Activated CD8-positive, alpha-beta memory T cell treated with anti-CD3 and anti-CD28 coated beads for 48 hours (primary cell): ENCODE results near the gene CPTP.

Experiments used
- DNase-seq, 3 experiments: peaks; one replicate each; pipeline ENCODE4 v3.0.0-alpha.2; 2020; ENCODE audit warnings: low read depth in 2 of 3, low spot score in 2 of 3

Gene CPTP

DNA sequence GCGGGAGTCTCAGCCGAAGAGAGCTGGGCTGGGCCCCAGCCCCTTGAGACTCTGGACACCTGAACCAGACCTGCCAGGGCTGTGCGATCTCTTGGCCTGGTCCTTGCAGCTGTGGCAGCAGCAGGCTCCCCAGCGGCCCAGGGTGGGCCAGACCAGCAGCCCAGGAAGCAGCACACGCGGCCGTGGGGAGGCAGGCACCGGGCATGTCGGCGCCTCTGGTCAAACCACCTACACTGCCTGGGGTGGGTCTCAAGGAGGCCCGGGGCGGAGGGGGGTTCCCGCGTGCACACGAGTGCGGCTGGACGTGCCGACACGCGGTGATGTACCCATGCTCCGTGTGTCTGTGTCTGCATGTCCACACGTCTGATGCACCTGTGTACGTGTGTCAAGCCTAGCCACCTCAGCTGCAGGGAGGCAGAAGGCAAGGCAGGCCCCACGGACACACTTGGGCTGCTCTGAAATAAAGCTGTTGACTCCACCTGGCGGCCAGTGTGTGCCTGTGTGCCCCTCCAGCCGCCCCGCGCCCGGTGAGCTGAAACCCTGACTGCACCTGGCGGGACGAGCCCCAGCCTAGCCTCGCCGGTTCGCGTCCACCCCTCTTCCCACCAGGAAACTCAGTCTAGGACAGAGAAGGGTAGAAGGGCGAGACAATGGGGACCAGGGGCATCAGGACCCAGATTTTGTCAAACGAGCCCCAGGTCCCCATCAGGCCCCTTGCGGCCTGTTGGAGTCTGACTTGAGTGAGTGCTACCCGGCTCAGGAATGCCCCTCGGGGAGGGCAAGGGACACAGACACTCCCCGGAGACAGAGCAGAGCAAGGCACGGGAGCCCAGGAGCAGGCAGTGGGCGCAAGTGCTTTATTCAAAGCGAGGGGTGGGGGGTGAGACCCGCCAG is 32.8 kb upstream of the CPTP start:
- no peak for DNase-seq

DNA sequence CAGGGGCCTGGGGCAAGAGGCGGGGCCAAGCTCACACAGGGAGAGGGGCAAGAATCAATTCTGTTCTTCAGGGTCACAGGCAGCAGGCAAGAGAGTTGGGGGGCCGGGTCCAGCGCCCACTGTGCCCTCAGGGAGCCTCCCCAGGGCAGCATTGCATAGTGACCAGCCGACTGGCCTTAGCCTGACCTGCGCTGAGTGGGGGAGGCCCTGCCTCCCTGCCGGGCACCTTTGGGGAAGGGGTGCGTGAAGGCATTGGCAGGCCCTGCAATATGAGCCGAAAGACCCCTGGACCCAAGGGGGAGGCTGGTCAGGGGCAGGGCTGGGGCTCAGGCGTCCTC is 32.2 kb upstream of the CPTP start:
- DNase-seq, result no peak

DNA sequence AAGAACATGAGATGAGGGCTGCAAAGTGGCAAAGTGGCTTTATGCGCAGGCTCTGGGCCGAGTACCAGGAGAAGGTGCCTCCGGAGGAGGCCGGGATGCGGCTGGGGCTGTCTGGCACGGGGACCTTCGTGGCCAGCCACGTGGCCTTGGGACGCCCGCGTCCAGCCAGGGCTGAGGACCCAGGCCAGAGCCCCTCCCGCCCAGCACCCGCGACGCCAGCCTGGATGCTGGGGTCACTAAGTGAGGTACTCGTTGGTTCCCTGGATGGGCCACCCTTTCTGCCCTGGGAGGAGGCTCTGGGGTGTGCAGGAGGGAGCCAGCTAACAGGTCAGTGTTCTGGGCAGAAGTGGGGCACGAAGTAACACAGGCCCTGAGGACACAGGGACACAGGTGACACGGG is 31.8 kb upstream of the CPTP start:
- DNase-seq, result no peak

DNA sequence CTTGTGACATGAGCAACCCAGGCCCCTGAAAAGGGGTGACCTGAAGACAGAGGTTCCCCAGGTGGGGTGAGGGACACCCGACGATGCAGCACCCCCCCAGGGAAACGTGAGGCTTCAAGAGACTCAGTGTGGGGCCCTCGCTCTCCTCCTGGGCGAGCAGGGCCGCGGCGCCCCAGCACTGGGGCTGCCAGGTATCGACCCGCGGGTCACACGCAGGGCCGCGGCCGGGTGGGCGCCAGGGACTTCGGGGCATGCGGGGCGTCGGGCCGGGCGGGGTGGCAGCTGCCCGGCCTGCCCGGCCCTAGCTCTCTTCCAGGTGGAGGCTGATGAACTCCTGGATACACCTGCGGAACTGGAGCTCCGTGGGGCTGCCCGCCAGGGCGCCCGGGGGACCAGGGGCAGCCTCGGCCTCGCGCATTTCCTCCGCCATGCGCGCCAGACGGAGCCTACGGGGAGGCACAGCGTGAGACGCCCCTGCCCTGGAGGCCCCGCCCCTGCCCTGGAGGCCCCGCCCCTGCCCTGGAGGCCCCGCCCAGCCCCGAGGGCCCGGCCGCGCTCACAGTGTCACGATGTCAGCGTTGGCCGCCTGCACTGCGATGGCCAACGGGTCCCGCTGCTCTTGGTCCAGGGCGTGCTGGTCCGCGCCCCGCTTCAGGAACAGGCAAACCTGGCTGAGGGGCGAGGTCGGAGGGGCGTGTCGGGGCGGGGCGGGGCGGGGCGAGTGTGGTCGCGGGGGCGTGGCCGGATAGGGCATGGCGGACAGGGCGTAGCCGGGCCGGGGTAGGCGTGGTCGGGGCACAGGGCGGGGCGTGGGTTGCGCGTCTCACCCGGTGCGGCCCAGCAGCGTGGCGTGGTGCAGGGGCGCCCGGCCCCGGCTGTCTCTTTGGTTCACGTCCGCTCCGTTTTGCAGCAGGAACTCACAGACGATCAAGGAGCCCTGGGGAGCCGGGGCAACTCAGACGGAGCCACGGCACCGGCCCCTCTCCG is 31.0 kb upstream of the CPTP start:
- no peak for DNase-seq

DNA sequence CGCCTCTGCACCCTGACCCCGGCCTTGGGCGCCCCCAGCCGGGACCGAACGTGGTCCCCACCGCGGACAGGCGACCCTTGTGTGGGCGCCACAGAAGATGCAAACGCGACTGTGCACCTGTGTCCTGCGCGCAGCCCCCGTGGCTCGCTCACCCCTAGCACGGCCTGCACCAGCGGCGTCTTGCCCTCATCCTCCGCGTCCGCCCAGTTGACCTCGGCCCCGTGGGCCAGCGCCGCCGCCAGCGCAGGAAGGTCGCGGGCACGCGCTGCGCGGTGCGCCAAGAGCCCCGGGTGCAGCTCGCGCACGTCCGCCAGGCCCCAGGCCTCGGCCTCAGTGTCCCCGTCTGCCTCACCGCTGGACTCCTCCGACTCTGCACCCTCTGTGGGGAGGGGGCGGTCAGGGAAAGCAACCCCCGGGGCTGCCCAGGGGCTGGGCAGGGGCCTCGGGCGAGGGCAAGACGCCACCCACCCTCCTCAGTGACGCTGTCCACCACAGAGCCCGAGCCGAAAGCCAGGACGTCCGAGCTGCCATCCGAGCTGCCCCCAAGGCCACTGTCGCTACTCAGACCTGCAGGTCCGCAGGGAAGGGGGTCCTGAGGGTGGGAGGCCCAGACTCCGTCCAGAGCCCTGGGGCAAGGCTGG is 30.2 kb upstream of the CPTP start:
- no peak for DNase-seq

DNA sequence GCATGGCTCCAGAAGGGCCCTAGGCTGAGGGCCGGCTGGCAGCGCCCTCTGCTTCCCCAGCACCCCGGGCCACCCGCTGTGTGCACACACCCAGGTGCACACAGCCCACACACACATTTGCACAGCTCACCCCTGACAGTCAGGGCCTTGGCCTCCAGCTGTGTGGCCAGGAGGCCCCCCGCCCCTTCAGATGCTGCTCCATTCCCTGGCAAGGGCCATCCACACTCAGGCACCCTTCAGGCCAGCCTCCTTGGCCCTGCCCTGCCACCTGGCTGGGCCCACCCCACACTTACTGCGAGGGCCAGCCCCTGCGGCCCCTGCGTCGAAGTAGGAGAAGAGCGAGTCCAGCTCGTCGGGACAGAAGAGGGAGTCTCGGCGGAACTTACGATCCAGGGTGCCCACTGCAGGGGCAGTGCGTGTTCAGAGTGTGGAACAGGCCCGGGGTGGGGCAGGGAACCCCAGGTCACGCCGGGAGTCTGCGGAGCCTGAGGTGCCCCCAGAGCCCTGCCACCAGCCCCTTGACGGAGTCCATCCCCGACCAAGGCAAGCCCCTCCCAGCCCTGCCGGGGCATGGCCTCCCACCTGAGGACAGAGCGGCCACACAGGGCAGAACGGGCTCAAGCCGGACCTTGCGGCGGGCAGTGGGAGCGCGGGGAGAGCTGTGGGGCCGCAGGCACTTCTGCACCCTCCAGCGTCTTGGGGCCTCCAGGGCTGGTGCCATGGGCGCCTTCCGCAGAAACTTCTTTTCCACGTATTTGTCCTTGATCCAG is 29.3 kb upstream of the CPTP start:
- no peak for DNase-seq

DNA sequence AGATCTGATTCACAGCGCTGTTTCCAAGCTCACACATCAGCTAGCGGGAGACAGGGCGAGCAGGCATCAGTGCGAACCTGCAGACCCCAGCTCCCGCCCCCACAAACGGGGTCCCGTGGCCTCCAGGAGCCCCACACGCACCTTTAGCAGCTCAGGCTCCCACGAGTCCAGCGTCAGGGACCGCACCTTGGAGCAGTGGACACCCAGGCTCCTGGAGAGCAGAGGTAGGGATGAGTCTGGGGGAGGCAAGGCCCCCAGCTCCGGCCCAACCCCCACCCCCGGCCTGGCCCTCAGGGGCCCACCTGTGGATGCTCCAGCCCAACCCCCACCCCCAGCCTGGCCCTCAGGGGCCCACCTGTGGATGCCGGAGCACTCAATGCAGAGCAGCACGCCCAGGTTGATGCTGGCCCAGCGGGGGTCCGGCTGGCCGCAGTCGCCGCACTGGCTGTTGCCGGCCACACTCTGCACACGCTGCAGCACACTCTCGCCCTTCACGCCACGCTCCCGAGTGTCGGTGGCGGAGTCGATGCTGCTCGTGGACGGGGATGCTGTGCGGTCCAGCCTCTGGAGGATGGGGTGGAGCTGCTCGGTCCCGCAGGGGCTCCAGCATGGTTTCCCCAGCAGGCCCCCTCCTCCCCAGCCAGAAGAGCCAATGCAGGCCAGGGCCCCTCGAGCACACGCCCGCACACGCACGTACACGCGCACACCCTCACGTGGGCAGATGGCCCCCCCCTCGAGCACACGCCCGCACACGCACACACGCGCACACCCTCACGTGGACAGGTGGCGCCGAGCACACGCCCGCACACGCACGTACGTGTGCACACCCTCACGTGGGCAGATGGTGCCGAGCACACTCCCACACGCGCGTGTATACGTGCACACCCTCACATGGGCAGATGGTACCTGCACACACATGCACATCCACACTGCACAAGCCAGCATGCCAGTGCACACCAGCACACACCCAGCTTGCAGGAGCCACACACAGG is 28.2 kb upstream of the CPTP start:
- no peak for DNase-seq

DNA sequence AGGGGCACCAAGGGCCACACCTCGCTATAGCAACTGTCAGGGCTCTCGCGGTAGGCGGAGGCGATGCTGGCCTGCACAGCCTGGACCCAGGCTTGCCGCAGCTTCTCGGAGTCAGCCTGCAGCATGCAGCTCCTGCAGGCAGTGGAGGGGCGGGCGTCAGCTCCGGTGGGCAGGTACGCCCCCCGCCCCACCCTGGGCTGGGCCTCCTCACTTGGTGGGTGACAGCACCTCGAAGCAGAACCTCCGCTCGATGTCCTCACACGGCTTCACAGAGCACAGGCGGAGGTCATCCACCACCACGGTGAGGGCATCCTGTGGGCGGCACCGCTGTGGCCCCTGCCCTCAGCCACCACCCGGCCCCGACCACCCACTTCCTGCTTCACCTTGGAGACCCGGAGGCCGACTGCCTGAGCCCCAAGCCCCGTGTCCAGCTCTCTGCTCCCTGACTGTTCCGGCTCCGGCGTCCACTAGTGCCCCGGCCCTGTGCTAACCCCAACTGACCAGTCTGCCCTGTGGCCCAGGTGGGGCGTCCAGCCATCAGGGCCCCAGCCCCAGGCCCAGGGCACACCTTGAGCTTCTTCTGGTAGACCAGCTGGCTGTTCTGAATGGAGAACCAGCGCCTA is 26.7 kb upstream of the CPTP start:
- DNase-seq, result no peak

DNA sequence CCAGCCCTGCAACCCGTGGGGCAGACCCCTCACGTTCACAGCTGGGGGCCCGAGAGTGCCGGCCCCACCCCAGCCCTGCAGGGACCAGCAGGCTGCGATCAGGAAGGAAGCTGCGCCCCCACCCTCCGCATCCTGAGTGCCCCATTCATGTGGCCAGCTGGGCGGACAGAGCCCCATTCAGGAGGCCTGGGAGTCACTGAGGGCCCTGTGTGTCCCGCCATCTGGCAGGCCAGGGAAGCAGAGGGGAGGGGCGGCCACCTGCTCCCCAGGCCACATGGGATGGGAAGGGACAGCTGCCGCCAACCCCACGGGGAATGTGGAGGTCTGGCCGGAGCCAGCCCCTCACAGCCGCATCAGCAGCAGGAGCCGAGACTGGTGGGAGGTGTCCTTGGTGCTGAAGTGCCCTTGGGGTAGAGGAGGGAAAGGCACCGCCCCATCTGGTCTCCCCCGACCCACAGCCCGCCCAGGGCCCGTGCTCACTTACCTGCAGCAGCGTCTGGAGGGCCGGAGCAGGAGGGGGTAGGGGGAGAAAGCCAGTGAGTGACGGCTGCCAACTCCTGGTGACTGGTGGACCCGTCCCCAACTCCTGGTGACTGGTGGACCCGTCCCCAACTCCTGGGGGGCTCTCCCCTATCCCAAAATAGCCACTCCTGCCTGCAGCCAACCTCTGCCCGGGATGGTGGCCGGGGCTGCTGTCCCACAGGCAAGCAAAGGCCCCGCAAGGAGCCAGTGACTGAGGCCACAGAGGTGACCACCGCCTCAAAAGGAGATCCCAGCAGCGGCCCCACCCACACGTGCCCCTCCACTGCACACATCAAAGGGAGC is 25.5 kb upstream of the CPTP start:
- no peak for DNase-seq

DNA sequence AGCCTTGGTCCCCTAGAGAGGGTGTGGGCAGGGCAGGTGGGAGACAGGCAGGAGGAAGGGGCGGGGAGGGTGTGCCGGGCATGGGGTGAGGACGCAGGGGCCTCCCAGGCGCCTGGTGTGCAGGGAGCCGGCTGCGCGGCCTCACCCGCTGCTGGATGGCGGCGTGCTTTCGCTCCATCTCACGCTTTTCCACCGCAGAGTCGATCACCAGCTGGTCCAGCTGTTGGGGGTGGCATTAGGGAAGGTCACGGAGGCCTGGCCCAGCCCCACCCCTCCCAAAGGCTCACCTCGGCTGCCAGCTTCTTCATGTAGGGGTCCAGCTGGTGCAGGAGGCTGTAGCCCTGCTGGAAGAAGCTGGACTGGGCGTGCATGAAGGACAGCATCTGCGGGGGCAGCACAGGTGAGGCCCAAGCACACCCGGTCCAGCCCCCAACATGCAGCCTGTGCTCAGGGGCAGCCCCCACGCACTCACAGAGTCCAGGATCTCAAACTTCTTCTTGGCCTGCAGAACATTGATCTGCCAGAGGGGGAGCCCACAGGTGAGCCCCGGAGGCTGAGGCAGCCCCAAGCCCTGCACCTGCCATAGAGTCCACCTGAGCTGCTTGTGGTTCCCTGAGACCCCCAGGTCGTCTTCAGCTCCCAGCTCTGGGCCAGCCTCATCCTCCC is 24.8 kb upstream of the CPTP start:
- DNase-seq, result no peak

DNA sequence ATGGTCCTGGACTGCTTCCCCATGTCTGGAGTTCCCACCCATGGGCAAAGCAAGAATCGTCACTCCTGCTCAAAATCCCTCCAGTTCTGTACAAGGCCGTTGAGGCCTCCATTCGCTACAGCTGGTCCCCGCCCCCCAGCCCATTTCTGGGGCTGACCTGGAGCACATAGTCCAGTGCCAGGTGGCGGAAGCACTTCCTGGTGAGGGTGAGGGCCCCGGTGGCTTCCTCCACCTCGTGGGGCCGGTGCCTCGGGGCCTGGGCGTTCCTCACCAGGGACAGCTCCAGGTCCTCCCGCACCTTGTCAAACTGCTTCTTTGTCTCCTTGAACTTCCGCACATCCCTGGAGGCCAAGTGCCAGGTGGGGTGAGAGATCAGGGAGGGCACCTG is 24.3 kb upstream of the CPTP start:
- DNase-seq, result no peak

DNA sequence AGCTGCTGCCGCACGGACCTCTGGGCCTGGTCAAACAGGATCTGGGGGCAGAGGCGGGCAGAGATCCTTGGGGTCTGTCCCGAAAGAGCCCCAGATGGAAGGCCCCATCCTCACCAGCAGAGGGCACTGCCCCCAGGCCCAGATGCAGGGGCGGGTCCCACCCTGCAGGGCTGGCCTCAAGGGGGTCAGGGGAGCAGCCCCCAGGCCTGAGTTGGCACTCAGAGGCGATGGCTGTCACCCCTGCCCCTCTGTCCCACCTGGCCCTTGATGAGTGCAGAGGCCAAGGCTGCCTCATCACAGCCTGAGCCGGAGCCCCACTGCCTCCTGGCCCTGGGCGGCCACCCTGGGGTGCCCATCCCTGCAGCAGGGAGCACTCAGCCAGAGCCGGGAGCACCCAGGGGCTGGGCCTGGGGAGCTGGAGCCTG is 22.6 kb upstream of the CPTP start:
- no peak for DNase-seq

DNA sequence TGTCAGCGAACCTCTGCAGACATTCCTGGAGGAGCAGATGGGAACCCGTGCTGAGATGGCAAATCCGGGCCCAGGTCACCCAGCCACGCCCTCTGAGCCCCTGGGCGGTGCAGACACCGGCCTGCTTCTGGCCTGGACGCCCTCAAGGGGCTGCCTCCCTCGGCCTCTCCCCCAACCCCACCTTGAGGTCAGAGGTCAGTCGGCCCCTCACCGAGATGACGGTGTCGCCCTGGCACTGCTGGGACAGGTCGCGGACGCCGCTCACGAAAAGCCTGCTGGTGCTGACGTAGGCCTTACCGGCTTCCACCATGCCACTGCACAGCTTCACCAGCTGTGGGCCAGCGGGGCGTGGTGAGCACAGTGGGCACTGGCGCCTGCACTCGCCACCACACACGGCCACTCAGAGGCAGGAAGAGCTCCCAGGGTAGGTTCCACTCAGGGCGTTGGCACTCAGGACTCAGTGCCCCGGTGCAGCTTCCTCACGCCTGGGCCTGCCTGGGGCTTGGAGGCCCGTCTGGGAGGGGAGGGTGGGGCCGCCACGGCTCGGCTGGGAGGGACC is 21.6 kb upstream of the CPTP start:
- DNase-seq, result no peak

DNA sequence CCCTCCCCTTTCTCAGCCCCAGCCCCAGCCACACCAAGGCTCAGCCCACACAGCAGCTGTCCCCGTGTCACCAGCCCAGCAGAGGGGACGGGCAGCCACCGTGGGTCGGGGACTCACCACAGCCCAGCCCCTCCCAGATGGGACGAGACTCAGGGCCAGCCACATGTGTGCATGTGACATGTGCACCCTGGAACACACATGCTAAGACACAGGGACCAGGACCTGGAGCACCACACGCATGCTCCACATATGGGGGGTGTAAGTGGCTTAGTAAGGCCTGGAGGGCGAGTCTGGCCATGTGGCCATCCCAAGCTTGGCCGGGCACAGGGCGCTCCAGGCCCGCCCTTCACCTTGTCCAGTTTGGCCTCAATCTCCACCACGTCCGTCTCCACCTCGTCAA is 20.9 kb upstream of the CPTP start:
- no peak for DNase-seq

DNA sequence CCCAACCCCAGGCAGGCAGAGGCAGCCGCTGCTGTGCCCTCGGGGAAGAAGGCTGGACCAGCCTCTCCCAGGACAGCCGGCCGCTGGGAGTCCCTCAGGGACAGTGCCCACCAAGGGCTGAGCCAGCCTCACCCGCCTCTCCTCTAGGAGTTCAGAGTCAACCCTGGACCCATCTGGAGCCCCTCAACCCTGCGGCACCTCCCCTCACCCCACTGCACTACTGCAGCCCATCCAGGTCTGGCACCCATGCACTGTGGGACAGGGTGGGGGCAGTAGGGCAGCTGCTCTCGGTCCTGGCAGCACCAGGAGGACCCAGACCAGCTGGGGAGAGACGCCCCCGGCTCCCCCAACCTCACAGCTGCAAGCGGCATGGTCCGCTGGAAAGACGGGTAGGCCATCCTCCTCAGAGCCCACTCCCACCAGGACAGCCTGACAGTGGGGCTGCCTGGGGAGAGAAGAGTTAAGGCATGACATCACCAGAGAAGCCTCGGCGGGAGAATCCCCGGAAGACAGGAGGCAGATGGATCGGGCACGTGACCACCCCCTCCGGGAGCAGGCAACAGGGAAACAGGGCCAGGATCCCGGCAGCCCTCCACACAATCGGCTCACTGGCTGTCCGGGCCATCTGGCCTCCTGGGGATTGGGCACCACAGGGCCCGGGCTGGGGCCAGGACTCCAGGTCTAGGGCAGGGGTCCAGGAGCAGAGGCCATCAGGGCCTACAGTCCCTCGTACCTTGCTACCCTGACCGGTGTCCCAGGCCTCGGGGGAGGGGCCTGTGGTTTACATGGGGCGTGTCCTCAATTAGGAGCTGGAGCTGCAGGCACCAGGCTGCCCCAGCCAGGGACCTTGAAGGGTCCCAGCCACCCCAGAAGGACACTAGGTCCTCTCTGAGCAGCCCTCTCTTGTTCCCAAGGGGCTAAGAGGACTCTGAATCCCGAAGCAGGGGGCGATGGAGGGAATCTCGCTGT is 20.0 kb upstream of the CPTP start:
- DNase-seq, result no peak

DNA sequence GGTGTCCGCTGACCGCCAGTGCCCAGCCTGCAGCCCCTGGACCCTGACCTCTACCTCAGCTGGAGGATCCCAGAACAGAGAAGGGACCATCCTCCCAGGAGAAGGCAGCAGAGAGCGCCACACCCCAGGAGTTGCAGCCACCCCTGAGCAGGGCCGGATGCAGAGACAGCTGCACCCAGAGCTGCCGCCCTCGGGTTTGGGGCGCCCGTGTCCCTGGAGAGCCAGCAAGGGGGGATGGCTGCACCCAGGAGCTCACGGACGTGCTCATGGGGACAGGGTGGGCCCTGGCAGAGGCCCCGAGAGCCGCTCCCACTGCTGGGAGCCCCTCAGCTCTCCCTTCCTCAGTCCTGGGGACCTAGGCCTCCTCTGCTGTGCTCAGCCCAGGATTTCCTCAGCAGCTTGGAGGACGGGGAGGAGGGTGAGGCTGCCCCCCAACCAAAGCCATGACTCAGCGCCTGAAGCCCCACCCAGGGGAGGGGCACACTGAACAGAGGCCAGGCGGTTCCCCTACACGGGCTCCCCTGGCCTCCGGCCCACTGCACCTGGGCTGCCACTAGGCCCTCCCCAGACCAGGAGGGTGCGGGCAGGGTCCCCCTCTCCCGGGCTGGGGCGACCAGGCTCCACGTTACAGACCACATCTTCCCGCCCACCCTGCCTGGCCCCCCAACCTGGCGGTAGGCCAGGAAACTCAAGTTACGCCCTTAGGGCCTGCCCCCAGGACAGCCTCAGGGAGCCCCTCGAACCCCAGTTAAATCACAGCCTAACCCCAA is 19.1 kb upstream of the CPTP start:
- peak in 2 of 3 experiments; percentile 40 to 55 for DNase-seq
